ENCODE data around the gene TMEM186. TPM values are rescaled to one million over a fixed set of nuclear protein-coding genes. Genes with fewer than 3 reads are reported as not detected.

Gene TMEM186
- total and polyA plus RNA-seq, 2 donors (not counting 1 experiment from before 2014, with no cell fraction given), result 5.8 to 16.7 TPM

GRCh38 chr16:8847145-8847544 lies 49.7 kb upstream of the TMEM186 start:
- intact Hi-C loops (cut with micrococcal nuclease), result no loop called here
- no peak for TF ChIP-seq EZH2 (IDR thresholded peaks at IDR 0.05; ENCODE audit: borderline replicate concordance, insufficient read depth, low read depth, low read length, poor library complexity, severe bottlenecking)
- no peak for TF ChIP-seq CTCF (IDR thresholded peaks at IDR 0.05)
- H3K27ac Mint-ChIP-seq, result no peak overlapping the region

GRCh38 chr16:8846401-8846932 lies 49.0 kb upstream of the TMEM186 start:
- intact Hi-C loops (cut with micrococcal nuclease), result no loop called here
- Histone ChIP-seq H3K4me1 (ENCODE audit: control insufficient read depth in 2 of 2, insufficient read depth in 2 of 2, low read length in 2 of 2) (peaks cover 7 to 9% of the 10 kb centered on the region in 2 donors), H3K36me3 (replicated peaks in 1 of 2; ENCODE audit: control extremely low read depth in 1 of 2, control insufficient read depth in 1 of 2, extremely low read depth in 1 of 2, insufficient read depth in 2 of 2, low read length in 1 of 2) (peaks cover 0 to 11% of the 10 kb centered on the region in 2 experiments), H3K9me3 (ENCODE audit: control extremely low read depth in 1 of 3, control insufficient read depth in 2 of 3, insufficient read depth in 1 of 3, low read length in 2 of 3) (no peaks in the 10 kb centered on the region), H3K27me3 (replicated peaks in 1 of 4; ENCODE audit: control extremely low read depth in 1 of 4, control insufficient read depth in 3 of 4, insufficient read depth in 4 of 4, low read length in 3 of 4) (no peaks in the 10 kb centered on the region), H2AFZ (ENCODE audit: insufficient read depth, low read depth, low read length, poor library complexity, severe bottlenecking) (no peak overlapping the region), H3K4me2 (replicated peaks; ENCODE audit: low read depth, low read length, poor library complexity, severe bottlenecking) (no peak overlapping the region), H3K4me3 (ENCODE audit: control extremely low read depth in 1 of 5, extremely low read depth in 1 of 5, insufficient read depth in 1 of 5, low read depth in 2 of 5, low read length in 4 of 5) (no peak overlapping the region), H3K27ac (ENCODE audit: low read length in 2 of 2) (no peak overlapping the region), H4K20me1 (ENCODE audit: control insufficient read depth, insufficient read depth, low read length, poor library complexity, severe bottlenecking) (peaks cover 12% of the 10 kb centered on the region), H3K9ac (ENCODE audit: low read length) (no peak overlapping the region), H3K79me2 (ENCODE audit: control insufficient read depth, insufficient read depth, low read length) (no peaks in the 10 kb centered on the region)
- ChIA-PET POLR2A (no interaction called here), CTCF (no interaction called here)
- Mint-ChIP-seq H3K27ac (no peak overlapping the region), H3K4me1 (peaks cover 14% of the 10 kb centered on the region), H3K4me3 (no peak overlapping the region), H3K27me3 (no peaks in the 10 kb centered on the region), H3K9me3 (ENCODE audit: insufficient read depth) (no peaks in the 10 kb centered on the region)
- no peak for TF ChIP-seq EZH2 (IDR thresholded peaks at IDR 0.05; ENCODE audit: borderline replicate concordance, insufficient read depth, low read depth, low read length, poor library complexity, severe bottlenecking)
- no peak for TF ChIP-seq CTCF (IDR thresholded peaks at IDR 0.05)
- WGBS (ENCODE audit: insufficient coverage), result 100% methylated on average over 10 of the region's 10 CpGs
- ATAC-seq (ENCODE audit: low read depth), result no peak
- no peak for DNase-seq

More at GRCh38 chr16:8847145-8847544, 49.7 kb upstream of the TMEM186 start:
- Histone ChIP-seq H3K79me2 (ENCODE audit: control insufficient read depth, insufficient read depth, low read length) (no peaks in the 10 kb centered on the region), H3K4me1 (ENCODE audit: control insufficient read depth in 2 of 2, insufficient read depth in 2 of 2, low read length in 2 of 2) (peaks cover 7 to 9% of the 10 kb centered on the region in 2 donors), H3K36me3 (replicated peaks in 1 of 2; ENCODE audit: control extremely low read depth in 1 of 2, control insufficient read depth in 1 of 2, extremely low read depth in 1 of 2, insufficient read depth in 2 of 2, low read length in 1 of 2) (peaks cover 0 to 11% of the 10 kb centered on the region in 2 experiments), H3K4me2 (replicated peaks; ENCODE audit: low read depth, low read length, poor library complexity, severe bottlenecking) (no peak overlapping the region), H3K9me3 (ENCODE audit: control extremely low read depth in 1 of 3, control insufficient read depth in 2 of 3, insufficient read depth in 1 of 3, low read length in 2 of 3) (no peaks in the 10 kb centered on the region), H3K9ac (ENCODE audit: low read length) (no peak overlapping the region), H4K20me1 (ENCODE audit: control insufficient read depth, insufficient read depth, low read length, poor library complexity, severe bottlenecking) (peaks cover 12% of the 10 kb centered on the region), H3K27me3 (replicated peaks in 1 of 4; ENCODE audit: control extremely low read depth in 1 of 4, control insufficient read depth in 3 of 4, insufficient read depth in 4 of 4, low read length in 3 of 4) (no peaks in the 10 kb centered on the region), H3K27ac (ENCODE audit: low read length in 2 of 2) (no peak overlapping the region), H3K4me3 (ENCODE audit: control extremely low read depth in 1 of 5, extremely low read depth in 1 of 5, insufficient read depth in 1 of 5, low read depth in 2 of 5, low read length in 4 of 5) (no peak overlapping the region), H2AFZ (ENCODE audit: insufficient read depth, low read depth, low read length, poor library complexity, severe bottlenecking) (no peak overlapping the region)
- 97% methylated on average over 13 of the region's 13 CpGs for WGBS (ENCODE audit: insufficient coverage)
- POLR2A ChIA-PET, result no interaction called here
- Mint-ChIP-seq H3K9me3 (ENCODE audit: insufficient read depth) (no peaks in the 10 kb centered on the region), H3K4me1 (peaks cover 16% of the 10 kb centered on the region), H3K27me3 (no peaks in the 10 kb centered on the region), H3K4me3 (no peak overlapping the region)
- ATAC-seq (ENCODE audit: low read depth) (no peak), DNase-seq (no peak)
- CTCF ChIA-PET, result no interaction called here

Measured in B cell (primary cell).